SU-DHL-6 (cell line): ENCODE data around the gene DEPDC1B.

Experiments
- EZH2phosphoT487 ChIP-seq: fragments of 200-600 bp; sonication (generic), shearing (Covaris generic); conservative IDR thresholded peaks from 2 replicates; pipeline ENCODE4 v1.6.1; 2018; ENCODE audit warnings: mild to moderate bottlenecking, antibody characterized with exemption, low read length, moderate library complexity, mixed read lengths
- TF ChIP-seq, protein P1 (sequence below): fragments of 200-600 bp; sonication (generic); IDR thresholded peaks from one replicate; pipeline ENCODE4 v1.5.1; 2017; ENCODE audit warnings: antibody characterized with exemption, mild to moderate bottlenecking, low read length, moderate library complexity; ENCODE audit not compliant: insufficient read depth, poor library complexity, severe bottlenecking

DNA sequence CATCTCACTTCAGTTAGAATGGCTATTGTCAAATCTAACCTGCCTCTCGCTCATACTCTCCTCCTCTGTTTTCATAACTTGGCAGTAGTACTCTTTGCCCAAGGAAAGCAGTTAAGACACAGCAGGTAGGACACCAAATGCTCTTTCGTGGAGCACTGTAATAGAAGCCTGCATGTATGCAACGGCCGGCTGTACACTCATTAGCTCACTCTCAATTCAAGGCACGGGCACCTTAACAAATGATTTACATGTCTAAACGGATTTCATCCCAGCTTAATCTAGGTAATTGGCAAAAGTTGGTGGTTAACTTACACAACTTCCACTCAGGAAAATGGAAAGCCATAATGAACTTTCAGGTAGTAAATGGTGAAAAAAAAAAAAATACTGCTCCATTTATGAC lies 14.9 kb downstream of the DEPDC1B start:
- TF ChIP-seq, protein P1, sequence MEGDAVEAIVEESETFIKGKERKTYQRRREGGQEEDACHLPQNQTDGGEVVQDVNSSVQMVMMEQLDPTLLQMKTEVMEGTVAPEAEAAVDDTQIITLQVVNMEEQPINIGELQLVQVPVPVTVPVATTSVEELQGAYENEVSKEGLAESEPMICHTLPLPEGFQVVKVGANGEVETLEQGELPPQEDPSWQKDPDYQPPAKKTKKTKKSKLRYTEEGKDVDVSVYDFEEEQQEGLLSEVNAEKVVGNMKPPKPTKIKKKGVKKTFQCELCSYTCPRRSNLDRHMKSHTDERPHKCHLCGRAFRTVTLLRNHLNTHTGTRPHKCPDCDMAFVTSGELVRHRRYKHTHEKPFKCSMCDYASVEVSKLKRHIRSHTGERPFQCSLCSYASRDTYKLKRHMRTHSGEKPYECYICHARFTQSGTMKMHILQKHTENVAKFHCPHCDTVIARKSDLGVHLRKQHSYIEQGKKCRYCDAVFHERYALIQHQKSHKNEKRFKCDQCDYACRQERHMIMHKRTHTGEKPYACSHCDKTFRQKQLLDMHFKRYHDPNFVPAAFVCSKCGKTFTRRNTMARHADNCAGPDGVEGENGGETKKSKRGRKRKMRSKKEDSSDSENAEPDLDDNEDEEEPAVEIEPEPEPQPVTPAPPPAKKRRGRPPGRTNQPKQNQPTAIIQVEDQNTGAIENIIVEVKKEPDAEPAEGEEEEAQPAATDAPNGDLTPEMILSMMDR = no peak
- TF ChIP-seq EZH2phosphoT487 = no peak
